Epithelial cell of esophagus (primary cell): ENCODE measurements around the gene G6PD.

Source experiments
- DNase-seq: peaks from one replicate; pipeline ENCODE4 v3.0.0; 2010; ENCODE audit warnings: low read depth
- H3K4me3 ChIP-seq: 2 replicates; pipeline ENCODE4 v1.5.1; 2011; ENCODE audit warnings: mild to moderate bottlenecking, low read length, control low read depth
- TF ChIP-seq, protein P1 (sequence below): IDR thresholded peaks from 2 replicates; pipeline ENCODE4 v1.5.1; 2011; ENCODE audit warnings: low read depth, mild to moderate bottlenecking, low read length, control low read depth, inconsistent platforms; ENCODE audit not compliant: insufficient read depth; ENCODE audit errors: missing control alignments

G6PD gene

DNA sequence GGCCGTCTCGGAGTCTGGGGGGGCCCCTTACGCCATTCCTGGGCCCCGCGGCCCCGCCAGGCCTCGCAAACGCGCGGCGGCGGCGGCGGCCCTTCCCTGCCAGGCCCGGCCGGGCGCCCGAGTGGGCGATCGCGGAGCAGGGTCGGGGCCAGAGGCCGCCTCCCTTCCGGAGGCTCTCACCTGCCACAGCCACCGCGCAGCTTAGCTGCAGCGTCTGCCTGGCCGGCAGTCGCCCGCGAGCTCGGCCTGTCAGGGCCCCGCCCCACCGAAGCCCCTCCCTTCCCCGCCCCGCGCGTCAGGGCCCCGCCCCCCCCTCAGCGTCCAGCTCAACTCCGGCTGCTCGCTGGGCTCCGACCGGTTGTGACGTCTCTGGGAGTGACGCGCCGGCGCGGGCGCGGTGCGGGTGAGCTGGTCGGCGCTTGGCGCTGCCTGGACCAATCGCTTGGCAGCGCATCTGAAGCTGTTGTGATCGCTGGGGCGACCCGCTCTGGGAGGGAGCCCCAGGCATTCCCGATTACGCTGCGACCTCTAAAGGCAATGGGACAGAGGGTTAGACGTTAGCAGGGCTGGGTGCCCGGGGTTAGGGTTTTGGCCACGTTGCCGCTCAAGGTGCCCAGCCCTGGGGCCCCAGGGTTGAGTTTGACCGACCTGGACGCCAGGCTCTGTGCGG, 56.1 kb downstream of the G6PD start, which contains the start of gene SLC10A3:
Gene SLC10A3, minus strand, starts transcription at position 216 of the 670 bp plus-strand sequence. CDS start 1,689 bp downstream, outside the sequence.
- H3K4me3 ChIP-seq: peak within 1 kb of the TSS; percentile 69
- TF ChIP-seq, protein P1, sequence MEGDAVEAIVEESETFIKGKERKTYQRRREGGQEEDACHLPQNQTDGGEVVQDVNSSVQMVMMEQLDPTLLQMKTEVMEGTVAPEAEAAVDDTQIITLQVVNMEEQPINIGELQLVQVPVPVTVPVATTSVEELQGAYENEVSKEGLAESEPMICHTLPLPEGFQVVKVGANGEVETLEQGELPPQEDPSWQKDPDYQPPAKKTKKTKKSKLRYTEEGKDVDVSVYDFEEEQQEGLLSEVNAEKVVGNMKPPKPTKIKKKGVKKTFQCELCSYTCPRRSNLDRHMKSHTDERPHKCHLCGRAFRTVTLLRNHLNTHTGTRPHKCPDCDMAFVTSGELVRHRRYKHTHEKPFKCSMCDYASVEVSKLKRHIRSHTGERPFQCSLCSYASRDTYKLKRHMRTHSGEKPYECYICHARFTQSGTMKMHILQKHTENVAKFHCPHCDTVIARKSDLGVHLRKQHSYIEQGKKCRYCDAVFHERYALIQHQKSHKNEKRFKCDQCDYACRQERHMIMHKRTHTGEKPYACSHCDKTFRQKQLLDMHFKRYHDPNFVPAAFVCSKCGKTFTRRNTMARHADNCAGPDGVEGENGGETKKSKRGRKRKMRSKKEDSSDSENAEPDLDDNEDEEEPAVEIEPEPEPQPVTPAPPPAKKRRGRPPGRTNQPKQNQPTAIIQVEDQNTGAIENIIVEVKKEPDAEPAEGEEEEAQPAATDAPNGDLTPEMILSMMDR: no peak
- peak; percentile 93 for DNase-seq

DNA sequence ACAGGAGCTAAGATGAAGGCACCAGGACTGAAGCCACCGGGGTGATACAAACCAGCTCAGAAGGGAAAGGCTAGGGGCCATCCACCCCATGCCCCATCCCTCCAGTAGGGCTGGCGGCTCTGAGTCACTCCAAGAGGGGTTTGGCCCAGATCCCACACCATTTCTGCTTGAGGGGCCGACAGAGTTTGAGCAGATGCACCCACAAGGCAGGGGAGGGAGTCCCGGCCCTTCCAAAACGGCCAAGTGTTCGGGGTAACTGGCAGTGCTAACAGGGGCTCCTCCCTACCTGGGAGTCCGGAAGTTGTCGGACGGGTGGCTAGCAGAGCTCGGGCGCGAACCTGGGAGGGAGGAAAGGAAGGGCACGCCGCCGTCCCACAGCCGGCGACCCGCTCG, 56.6 kb downstream of the G6PD start:
- peak overlapping the region; percentile 60 for H3K4me3 ChIP-seq
- DNase-seq: peak; percentile 18
- TF ChIP-seq, protein P1: no peak

DNA sequence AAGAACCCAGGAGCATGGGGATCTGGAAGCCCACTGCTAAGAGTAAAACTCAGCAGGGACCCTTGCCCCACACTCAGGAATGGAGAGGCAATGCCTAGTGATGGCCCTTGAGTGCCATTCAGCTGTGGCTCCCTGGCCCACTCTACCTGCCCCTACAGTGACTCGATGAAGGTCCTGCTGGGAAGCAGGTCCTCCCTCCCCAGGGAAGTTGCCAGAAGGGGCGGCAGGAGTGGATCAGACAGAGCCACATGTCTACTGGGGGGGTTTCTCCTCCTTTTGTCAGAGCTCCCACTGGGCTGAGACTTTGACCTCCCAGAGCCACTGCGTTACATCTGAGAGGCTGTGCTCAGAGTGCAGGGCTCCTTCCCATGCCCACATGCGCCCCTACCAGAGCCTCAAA, 57.5 kb downstream of the G6PD start:
- H3K4me3 ChIP-seq: peak overlapping the region; percentile 60
- DNase-seq: no peak
- TF ChIP-seq, protein P1: no peak

DNA sequence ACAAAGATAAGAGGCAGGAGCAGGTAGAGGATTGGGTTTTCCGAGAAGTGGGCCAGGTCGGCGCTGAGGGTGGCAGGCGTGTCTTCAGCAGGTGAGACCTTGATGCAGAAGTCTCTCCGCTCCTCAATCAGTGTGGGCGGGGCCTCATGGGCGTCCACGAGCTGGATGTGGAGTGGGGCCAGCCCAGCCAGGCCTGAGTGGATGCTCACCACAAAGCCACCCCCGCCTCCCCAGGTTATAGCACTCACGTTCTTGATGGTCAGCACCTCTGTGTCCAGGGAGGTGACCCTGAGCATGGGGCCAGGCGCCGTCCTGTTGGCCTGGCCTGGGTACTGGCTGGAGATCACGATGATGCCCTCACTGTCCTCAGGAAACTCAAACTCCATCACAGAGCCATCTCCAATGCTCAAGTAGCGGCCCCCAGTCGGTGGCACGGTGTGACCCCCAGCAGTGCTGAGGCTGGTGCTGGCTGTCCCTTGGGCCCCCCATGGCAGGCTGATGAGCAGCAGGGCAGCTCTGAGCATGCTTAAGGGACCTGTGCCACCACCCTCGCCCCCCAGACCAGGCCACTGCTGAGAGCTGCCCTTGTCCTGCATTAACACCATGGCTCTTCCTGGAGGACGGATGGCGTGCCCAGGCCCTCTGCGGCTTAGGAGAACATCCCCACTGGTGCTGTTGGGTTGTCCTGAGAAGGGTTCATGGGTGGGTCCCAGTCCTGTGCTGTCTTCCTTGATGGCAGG, 58.1 kb downstream of the G6PD start:
- H3K4me3 ChIP-seq: no peak overlapping the region
- TF ChIP-seq, protein P1: no peak
- no peak for DNase-seq

DNA sequence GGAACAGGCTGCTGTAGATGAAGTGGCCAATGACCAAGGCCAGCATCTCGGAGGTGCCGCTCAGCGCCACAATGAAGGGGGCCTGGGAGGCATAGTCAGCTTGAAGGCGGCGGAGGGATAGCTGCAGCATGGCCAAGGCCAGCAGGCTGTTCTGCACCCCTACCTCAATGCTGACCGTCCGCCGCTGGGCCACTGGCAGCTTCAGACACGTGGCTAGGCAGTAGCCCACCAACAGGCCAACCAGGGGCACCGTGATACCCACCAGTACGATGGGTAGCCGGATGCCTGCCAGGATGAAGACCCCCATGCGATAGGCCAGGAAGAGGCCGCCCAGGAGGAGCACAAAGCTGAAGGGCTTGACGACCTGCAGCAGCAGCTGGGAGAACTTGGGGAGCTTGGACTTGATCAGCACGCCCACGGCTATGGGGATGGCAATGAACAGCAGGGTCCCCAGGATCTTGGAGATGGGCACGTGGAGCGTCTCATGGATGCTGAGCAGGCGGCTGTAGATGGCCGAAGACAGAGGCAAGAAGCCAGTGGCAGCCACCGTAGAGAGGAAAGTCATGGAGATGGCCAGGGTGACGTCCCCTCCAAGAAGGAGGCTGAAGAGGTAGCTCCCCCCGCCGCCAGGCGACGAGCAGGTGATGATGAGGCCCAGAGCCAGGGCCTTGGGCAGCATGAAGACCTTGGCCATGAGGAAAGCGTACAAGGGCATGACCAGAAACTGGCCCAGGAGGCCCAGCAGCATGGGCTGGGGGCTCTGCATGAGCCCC, 58.9 kb downstream of the G6PD start:
- no peak overlapping the region for H3K4me3 ChIP-seq
- no peak for DNase-seq
- TF ChIP-seq, protein P1: no peak

DNA sequence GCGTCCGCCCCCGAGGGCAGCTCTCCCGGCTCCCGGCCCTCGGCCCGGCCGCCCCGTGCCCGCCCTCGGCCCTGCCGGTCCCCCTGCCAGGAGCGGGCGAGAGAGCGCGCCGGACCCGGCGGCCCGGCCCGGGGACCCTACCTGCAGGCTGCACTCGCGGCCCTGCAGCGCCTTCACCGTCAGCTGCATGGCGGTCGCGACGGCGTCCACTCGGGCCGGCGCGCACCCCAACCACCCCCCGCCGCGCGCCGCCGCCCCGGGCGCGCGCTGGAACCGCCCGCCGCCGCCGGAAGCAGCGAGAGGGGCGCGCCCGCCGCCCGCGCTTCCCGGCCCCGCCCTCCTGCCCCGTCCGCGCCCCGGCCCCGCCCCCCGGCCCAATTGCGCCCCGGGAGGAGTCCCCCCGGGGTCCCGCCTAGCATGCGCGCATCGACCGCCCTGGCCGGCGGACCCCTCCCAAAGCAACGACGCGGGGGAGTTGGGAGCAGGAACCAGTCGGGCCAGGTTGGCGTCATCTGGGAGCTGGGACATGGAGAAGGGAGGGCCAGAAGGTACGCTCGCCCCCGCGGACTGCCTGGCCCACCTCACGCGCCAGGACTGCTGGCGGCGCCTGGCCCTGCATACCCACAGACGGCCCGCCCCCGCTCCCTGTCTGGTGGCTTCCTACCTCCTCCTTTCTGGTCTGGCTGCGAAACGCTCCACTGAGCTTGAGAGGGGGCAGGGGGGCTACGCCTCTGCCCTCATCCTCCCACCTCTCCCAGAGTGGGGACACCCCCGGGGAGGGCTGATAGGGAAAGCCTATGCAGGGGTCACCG, 60.0 kb downstream of the G6PD start, which contains the start of gene UBL4A:
Gene UBL4A, minus strand, starts transcription at position 220 of the 812 bp plus-strand sequence. Its CDS starts 31 bp downstream, at position 189.
- H3K4me3 ChIP-seq: peak within 1 kb of the TSS; percentile 46
- peak; percentile 74 for DNase-seq
- TF ChIP-seq, protein P1: no peak
